GM13976 (cell line): Measurements from ENCODE around the gene RBM8A.

Source experiments
- DNase-seq: peaks from one replicate; pipeline ENCODE4 v3.0.0; 2012; ENCODE audit warnings: low spot score
- in situ Hi-C: fragments of 300-500 bp; cut with MboI; formaldehyde crosslinking; loops from one replicate; pipeline ENCODE4 v1.12.0; 2022; ENCODE audit warnings: low sequenced_read_pairs, mixed read lengths, inconsistent platforms; ENCODE audit not compliant: unreplicated experiment
- TF ChIP-seq, protein P1 (sequence below): IDR thresholded peaks from 2 replicates; pipeline ENCODE4 v1.5.1; 2012; ENCODE audit warnings: borderline replicate concordance, mild to moderate bottlenecking; ENCODE audit not compliant: insufficient read depth; ENCODE audit errors: extremely low read depth, missing control alignments, control extremely low read depth

RBM8A gene

DNA sequence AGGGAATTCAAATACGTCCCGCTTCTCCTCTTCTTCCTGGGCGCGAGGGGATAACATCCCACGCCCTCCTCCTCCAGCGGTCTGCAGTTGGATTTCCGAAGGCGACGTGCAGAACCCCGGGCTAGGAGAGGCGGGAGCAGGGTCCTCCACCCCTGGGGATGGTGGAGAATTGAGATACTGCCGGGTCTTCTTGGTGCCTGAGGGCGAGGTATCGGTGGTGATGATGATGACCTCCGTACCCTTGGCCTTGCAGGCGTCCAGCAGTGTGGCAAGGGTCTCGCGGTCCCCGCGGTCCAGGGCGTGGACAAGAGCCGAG lies 33.8 kb upstream of the RBM8A start:
- in situ Hi-C loops: no loop called here
- no peak for DNase-seq
- TF ChIP-seq, protein P1, sequence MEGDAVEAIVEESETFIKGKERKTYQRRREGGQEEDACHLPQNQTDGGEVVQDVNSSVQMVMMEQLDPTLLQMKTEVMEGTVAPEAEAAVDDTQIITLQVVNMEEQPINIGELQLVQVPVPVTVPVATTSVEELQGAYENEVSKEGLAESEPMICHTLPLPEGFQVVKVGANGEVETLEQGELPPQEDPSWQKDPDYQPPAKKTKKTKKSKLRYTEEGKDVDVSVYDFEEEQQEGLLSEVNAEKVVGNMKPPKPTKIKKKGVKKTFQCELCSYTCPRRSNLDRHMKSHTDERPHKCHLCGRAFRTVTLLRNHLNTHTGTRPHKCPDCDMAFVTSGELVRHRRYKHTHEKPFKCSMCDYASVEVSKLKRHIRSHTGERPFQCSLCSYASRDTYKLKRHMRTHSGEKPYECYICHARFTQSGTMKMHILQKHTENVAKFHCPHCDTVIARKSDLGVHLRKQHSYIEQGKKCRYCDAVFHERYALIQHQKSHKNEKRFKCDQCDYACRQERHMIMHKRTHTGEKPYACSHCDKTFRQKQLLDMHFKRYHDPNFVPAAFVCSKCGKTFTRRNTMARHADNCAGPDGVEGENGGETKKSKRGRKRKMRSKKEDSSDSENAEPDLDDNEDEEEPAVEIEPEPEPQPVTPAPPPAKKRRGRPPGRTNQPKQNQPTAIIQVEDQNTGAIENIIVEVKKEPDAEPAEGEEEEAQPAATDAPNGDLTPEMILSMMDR: no peak

DNA sequence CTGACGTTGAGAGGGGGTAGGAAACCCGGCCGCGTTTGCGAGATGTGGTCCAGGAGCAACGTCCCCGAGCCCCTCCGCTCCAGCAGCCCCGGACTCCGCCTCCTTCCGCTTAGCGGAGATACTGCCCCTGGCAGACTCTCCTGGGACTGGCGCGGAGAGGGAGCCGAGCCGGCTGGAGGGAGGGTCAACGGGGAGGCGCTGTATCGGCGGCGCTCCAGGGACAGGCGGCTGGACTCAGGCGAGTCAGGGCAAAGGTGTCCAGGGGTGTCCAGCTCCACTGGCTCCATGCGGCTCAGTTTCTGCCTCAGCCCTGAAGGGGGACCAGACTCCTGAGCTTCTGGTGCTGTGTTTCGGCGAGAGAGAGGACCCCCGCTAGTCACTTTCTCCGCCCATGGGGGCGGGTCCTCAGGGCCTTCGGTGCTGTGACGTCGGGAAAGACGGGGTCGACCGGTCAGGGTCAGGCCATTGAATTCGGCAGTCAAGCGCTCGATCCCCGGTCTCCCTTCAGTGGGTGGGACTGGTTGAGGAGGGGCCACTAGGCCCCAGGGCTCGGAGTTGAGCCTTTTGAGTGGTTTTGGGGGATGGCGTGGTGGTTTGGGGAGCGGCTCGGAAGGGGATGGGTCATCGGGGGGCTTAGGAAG lies 33.3 kb upstream of the RBM8A start:
- TF ChIP-seq, protein P1: no peak
- peak; percentile 56 for DNase-seq
- in situ Hi-C loops: no loop called here

DNA sequence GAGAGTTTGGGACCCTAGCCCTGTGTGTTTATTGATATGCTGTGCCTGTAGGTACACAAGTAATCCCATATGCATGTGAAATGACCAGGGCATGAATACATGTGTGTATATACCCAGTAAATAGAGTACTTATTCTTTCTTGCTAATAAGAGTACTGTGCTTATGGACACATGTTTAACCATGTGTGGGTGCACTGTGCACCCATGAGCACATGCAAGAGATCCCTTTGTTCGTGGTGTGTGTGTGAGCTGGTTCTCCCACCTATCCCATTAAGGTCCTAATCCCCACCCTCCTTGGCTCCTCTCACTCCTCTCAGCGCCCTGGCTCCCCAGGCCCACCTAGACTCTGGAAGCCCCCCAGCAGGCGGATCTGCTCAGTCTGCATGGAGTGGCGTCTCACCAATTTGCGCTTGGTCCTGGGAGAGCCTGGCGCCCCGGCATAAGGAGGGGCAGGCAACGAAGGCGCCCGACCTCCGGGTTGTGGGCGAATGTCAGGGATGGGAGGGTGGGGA lies 32.7 kb upstream of the RBM8A start:
- no peak for DNase-seq

DNA sequence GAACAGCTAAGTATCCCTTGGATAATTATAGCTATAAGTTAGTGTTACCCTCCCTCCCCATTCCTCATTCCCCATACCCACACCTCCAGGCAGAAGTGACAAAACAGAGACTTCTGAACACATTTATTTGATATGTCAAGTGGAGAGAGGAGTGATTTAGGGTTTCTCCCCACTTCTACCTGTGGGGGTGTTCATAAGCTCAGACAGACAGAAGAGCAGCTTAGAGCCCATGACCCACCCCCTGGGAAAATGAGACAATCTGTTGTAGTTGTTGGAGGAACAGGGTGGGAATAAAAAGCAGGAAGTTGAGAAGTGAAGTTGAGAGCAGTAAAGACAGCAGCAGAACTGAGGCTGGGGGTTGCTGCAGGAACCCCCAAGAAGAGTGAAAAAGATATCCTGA lies 32.0 kb upstream of the RBM8A start:
- TF ChIP-seq, protein P1: no peak
- no peak for DNase-seq
- in situ Hi-C loops: no loop called here

More for the DNA sequence above, 32.7 kb upstream of the RBM8A start:
- in situ Hi-C loops: no loop called here
- TF ChIP-seq, protein P1: no peak

DNA sequence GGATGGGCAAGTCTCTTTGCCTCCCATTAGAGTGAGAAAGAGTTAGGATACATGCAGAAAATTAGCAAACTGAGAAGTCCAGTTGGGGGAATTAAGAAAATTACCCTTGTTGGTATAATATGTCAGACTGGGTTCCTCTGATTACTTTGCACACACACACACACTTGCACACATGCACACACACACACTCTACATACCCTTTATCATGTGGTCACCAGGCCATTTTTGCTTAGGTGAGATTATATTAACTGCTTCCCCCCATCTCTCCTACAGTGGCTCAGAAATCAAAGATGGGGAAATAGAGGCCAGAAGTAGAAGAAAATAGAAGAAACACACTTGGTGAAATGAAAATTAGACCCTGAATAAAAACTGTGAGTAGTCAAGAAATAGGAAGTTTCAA lies 31.4 kb upstream of the RBM8A start:
- in situ Hi-C loops: no loop called here
- DNase-seq: no peak
- TF ChIP-seq, protein P1: no peak

DNA sequence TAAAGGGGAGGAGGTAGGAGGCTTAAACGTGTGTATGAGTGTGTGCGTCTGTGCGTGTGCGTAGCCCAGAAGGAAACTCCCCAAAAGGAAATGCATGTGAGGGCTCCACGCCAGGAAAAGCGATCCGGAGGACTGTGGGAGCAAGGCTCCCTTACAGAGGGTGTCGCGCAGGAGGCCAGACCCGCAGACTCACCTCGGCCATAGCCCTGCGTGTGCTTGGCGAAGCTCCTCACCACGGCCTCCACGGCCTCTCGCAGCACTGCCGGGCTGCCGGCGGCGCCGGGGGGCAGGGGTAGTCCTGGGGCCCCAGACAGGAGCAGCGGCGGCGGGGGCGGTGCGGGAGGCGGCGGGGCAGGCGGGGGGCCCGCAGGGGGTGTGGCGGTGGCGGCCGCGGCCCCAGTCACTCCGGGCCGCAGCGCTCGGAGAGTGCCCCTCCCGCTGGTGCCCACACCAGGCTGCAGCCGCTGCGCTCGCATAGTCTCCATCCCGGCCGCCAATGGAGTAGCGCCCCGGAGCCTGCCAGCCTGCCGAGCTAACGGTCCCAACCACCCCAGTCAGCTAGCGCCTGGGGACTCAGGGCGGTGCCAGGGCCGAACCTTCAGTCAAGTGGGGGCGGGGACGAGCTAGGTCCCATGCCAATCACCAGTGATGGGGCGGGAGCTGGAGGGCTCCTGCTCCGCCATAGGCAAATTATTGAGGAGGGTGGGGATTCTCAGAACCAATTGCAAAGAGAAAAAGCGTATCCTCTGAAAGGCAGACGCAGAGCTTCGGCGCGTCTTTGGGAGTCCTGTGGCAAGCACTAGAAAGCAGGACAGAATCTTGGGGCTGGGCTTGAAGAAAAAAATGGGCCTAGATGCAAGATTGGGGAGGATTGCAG lies 30.4 kb upstream of the RBM8A start, which contains the start of gene LIX1L:
Gene LIX1L (minus strand): TSS at position 575 of the 877 bp plus-strand sequence. CDS start 90 bp downstream, at position 485.
- TF ChIP-seq, protein P1: no peak
- in situ Hi-C loops: no loop called here
- DNase-seq: peak; percentile 94
